ENCODE data around the gene CD109. TPM values are rescaled to one million over a fixed set of nuclear protein-coding genes. Genes with fewer than 3 reads are reported as not detected.

The CD109 gene
- total and polyA plus RNA-seq, 2 of the 8 experiments (the other 6 are each of a cell fraction or from before 2014, with no cell fraction given) = 1.4 to 5.3 TPM

DNA sequence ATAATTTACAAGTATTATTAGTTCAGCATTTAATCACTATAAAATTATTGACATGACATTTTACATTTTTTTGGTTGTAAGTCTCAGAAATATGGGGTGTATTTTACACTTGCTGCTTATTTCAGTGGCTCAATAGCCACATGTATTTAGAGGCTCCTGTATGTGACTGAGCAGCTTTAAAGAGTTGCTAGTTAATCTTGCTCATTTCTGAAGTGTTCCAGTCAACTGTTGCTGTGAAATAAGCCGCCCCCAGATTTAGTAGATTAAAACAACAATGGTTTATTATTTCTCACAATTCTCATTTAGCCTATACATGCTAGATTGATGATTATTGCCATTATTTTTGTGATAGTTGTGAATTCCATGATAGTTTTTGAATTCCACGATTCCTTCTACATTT, 23.0 kb downstream of the CD109 start:
- POLR2A ChIA-PET (ENCODE audit: partially characterized antibody) = no interaction called here
- Histone ChIP-seq H4K91ac (replicated peaks; ENCODE audit: insufficient read length, low read length) (no peak overlapping the region), H3K79me1 (ENCODE audit: low read depth, low read length) (no peaks in the 10 kb centered on the region), H2BK120ac (replicated peaks; ENCODE audit: low read depth, low read length) (no peak overlapping the region), H3K9me3 (ENCODE audit: insufficient read depth in 2 of 2, low read depth in 1 of 2, low read length in 1 of 2) (no peaks in the 10 kb centered on the region), H3K14ac (ENCODE audit: insufficient read length) (no peak overlapping the region), H2AFZ (ENCODE audit: low read length) (no peak overlapping the region), H3K4me3 (ENCODE audit: extremely low read depth in 1 of 4, insufficient read depth in 2 of 4, low read depth in 3 of 4, low read length in 4 of 4) (no peak overlapping the region), H3K36me3 (ENCODE audit: control insufficient read depth in 2 of 4, insufficient read depth in 4 of 4, low read length in 3 of 4) (no peaks in the 10 kb centered on the region), H3K27me3 (replicated peaks in 1 of 4; ENCODE audit: control insufficient read depth in 3 of 4, extremely low read depth in 1 of 4, insufficient read depth in 3 of 4, low read length in 3 of 4) (no peaks in the 10 kb centered on the region), H3K4ac (replicated peaks; ENCODE audit: insufficient read length, low read depth, low read length) (no peak overlapping the region), H2BK20ac (ENCODE audit: low read length) (no peak overlapping the region), H3K56ac (replicated peaks; ENCODE audit: insufficient read length, low read depth, low read length) (no peak overlapping the region), H2BK15ac (ENCODE audit: low read length) (no peak overlapping the region), H2BK5ac (ENCODE audit: low read depth, low read length) (no peak overlapping the region), H2BK12ac (ENCODE audit: low read depth, low read length) (no peak overlapping the region), H3K4me2 (ENCODE audit: insufficient read depth in 1 of 2, low read depth in 2 of 2, low read length in 2 of 2) (no peak overlapping the region), H3K18ac (ENCODE audit: extremely low read depth, low read length) (no peak overlapping the region), H3K23ac (ENCODE audit: insufficient read length) (no peak overlapping the region), H3K4me1 (replicated peaks in 1 of 4; ENCODE audit: control insufficient read depth in 3 of 4, insufficient read depth in 4 of 4, low read length in 3 of 4) (peaks cover 0 to 1% (median 1%) of the 10 kb centered on the region in 4 experiments; a peak in 4 of 7 replicates), H4K5ac (ENCODE audit: insufficient read length, low read depth, low read length) (no peak overlapping the region), H3K23me2 (ENCODE audit: low read depth, low read length) (no peaks in the 10 kb centered on the region), H2AK5ac (ENCODE audit: low read depth, low read length) (no peak overlapping the region), H3K9ac (replicated peaks in 1 of 4; ENCODE audit: extremely low read depth in 1 of 4, low read depth in 3 of 4, low read length in 3 of 4) (no peak overlapping the region), H3K27ac (ENCODE audit: low read depth, low read length) (no peak overlapping the region), H4K8ac (ENCODE audit: extremely low read depth, insufficient read depth, low read length) (no peak overlapping the region), H4K20me1 (replicated peaks in 1 of 2; ENCODE audit: control insufficient read depth in 1 of 2, insufficient read depth in 2 of 2, low read length in 2 of 2) (no peaks in the 10 kb centered on the region), H3K79me2 (ENCODE audit: control insufficient read depth in 1 of 2, insufficient read depth in 2 of 2, low read length in 2 of 2) (no peaks in the 10 kb centered on the region)
- FAIRE-seq = no peak
- no peak for DNase-seq (ENCODE audit: low read depth in 1 of 2, low spot score in 2 of 2)
- CTCF ChIA-PET (ENCODE audit: partially characterized antibody) = interaction anchor here (0.5 to 3.6 kb wide), 4 partner anchors 12 to 170 kb away, joined by 3 to 11 read pairs (median 6); no protein-coding TSS in a partner anchor
- 79% methylated on average over 2 of the region's 2 CpGs; no CpG with 5 or more reads in 1 of the 2 experiments for WGBS, 2 experiments (ENCODE audit: extremely low coverage in 1 of 2, insufficient coverage in 1 of 2, insufficient read length in 1 of 2, insufficient replicate concordance in 2 of 2, low coverage in 1 of 2, low lambda C conversion rate in 2 of 2, missing lambda C conversion rate in 1 of 2)
- TF ChIP-seq BACH1 (IDR thresholded peaks at IDR 0.05; ENCODE audit: low read length) = no peak
- TF ChIP-seq PHF8 (conservative IDR thresholded peaks at IDR 0.05; ENCODE audit: low read depth, low read length) = no peak
- TF ChIP-seq SRF (IDR thresholded peaks at IDR 0.05; ENCODE audit: low read depth, low read length) = no peak
- TF ChIP-seq, protein P1, sequence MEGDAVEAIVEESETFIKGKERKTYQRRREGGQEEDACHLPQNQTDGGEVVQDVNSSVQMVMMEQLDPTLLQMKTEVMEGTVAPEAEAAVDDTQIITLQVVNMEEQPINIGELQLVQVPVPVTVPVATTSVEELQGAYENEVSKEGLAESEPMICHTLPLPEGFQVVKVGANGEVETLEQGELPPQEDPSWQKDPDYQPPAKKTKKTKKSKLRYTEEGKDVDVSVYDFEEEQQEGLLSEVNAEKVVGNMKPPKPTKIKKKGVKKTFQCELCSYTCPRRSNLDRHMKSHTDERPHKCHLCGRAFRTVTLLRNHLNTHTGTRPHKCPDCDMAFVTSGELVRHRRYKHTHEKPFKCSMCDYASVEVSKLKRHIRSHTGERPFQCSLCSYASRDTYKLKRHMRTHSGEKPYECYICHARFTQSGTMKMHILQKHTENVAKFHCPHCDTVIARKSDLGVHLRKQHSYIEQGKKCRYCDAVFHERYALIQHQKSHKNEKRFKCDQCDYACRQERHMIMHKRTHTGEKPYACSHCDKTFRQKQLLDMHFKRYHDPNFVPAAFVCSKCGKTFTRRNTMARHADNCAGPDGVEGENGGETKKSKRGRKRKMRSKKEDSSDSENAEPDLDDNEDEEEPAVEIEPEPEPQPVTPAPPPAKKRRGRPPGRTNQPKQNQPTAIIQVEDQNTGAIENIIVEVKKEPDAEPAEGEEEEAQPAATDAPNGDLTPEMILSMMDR (IDR thresholded peaks at IDR 0.05; ENCODE audit: control extremely low read depth in 1 of 3, insufficient read depth in 1 of 3, low read depth in 1 of 3, low read length in 3 of 3) = no peak
- no peak for TF ChIP-seq RXRA (IDR thresholded peaks at IDR 0.05; ENCODE audit: insufficient read depth, low read depth, low read length)
- no peak for TF ChIP-seq ASH2L (IDR thresholded peaks at IDR 0.05; ENCODE audit: low read length)
- TF ChIP-seq TEAD4 (IDR thresholded peaks at IDR 0.05; ENCODE audit: low read depth, low read length) = no peak
- no peak for TF ChIP-seq SIN3A (conservative IDR thresholded peaks at IDR 0.05 in 1 of 2, IDR thresholded peaks at IDR 0.05 in 1 of 2; ENCODE audit: low read depth in 1 of 2, low read length in 2 of 2)
- TF ChIP-seq FOSL1 (IDR thresholded peaks at IDR 0.05; ENCODE audit: insufficient read depth, low read depth, low read length) = no peak

Measured in H1 (cell line).